GM23248 (cell line): ENCODE measurements around the gene MGP.

ENCODE experiments used
- EZH2 ChIP-seq: fragments of 200-600 bp; sonication (generic); IDR thresholded peaks from 2 replicates; pipeline ENCODE4 v1.6.1; 2018; ENCODE audit warnings: antibody characterized with exemption, mild to moderate bottlenecking; ENCODE audit not compliant: insufficient read depth, poor library complexity, severe bottlenecking
- EZH2phosphoT487 ChIP-seq: fragments of 200-600 bp; sonication (generic); IDR thresholded peaks from 2 replicates; pipeline ENCODE4 v1.6.1; 2018; ENCODE audit warnings: antibody characterized with exemption, moderate library complexity, mild to moderate bottlenecking, low read depth; ENCODE audit not compliant: insufficient read depth

- TF ChIP-seq EZH2 (no peak), EZH2phosphoT487 (no peak)
Observed at GRCh38 chr12:14854586-14855183, 31.0 kb downstream of the MGP start.
